HG03378 (cell line): Measurements from ENCODE around the gene CNTN4.
A peak's percentile ranks its signal among the peaks of the same experiment; 100 is the strongest.

Experiments
- ATAC-seq: cut with Tn5 transposase; IDR thresholded peaks from one replicate; pipeline ENCODE4 v1.9.1; 2021; ENCODE audit warnings: mild to moderate bottlenecking, moderate library complexity; ENCODE audit not compliant: unreplicated experiment

CNTN4 gene

DNA sequence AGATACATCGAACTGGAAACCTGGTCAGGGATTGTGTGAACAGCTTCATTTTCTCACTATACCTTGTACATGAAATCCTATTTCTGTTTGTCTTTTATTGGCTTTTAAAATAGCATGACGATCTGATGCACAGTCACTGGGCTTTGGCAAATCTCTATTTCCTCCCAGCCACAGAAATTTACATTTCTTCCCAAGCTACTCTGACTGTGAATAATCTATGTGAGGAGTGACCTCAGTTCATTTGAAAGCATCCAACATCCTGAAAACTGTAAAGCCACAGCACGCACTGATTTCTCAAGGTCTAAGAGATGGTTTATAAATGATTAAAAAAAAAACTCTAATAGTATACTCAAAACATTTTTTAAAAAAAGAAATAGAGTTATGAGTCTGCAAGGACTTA lies 561.2 kb downstream of the CNTN4 start:
- ATAC-seq: no peak

DNA sequence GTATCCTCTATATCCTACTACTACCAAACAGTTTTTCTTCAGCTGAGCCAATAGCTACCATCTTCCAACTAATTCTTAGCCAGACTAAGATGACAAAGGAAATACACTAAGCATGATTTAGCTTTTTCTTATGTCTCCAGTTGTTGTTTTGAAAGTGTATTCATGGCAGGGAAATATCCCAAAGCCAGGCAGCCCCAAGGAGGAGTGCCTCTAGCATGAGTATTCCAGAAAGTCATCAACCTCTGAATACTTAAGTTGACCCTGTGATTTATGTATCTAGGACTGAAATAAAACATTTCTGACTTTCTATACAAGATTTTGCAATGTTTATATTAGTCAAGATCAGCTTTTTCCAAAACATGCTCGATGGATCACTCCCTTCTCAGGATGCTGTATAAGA lies 562.4 kb downstream of the CNTN4 start:
- ATAC-seq: no peak

DNA sequence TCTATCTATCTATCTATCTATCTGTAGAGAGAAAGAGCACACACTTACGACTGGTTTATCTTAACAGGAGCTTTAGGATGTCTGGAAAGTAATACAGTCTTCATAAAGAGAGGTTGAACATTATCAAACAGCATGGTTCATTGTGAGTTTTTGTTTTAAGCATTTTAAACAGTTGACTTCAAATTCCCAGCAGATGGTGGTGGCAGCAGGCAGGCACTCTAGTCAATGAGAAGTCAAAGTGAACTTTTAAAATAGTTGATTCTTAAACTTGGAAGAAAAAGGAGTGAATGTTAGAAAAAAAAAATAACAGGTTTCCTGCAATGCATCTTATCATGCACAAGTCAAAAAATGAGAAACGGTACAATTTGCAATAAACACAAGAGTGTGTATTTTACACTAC lies 578.8 kb downstream of the CNTN4 start:
- ATAC-seq: no peak

DNA sequence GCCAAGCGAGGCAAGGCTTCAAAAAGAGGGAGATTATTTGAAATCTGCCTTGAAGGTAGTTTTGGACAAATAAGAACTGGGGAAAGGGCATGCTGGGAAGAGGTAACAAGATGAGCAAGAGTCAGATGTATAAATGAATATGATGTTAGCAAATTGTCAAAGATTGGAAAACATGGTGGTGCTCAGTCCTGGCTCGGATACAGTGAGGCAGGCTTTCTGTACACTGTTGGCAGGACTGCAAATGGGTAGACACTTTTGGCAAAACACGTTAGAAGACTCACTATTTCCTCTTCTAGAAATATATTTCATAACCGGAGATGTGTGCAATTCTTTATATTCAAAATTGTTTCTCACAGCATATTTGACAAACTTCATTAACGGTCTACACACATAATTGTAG lies 581.6 kb downstream of the CNTN4 start:
- no peak for ATAC-seq

DNA sequence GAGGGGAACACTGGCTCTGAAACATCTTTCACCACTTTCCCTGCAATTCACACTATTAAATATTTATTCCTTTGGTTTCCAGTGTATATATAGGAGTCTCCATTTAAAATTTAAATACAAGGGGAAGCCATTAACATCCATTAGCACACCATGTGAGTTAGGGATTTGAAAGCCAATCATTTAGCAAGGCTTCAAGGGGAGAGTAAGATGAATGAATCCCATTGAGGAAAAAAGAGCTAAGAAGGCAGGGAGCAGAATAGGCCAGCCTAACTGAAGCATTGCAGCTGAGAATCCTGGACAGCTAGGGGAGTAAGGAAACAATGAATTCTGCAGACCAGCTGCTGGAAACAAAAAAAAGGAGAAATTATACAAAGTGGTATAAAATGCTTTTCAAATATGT lies 585.4 kb downstream of the CNTN4 start:
- ATAC-seq: no peak

DNA sequence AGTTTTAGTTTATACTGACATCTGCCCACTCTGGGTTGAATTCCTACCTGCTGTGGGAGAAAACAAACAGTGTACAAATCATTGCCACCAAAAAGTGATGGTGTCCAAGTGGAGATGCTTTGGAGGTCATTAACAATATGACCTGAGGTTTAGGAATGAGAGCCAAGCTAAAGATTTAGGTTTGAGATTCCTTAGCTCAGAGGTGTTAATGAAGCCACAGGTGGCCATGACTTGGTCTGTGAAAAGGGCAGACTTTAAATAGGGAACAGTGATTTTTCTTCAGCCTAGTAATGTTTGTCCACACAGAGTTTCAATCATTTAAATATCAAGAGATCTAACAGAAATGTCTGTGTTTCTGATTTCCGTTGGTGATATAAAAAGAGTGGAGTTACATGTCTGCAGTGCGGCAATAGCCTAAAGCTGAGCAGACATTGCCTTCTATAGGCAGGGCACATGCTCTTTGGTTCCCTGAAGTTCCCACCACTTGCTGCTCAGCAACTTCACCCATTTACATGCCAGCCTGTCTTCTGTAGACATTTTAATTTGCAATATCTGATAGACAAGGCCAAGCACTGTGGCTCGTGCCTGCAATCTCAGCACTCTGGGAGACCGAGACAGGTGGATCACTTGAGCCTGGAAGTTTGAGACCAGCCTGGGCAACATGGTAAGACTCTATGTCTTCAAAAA lies 588.3 kb downstream of the CNTN4 start:
- no peak for ATAC-seq

DNA sequence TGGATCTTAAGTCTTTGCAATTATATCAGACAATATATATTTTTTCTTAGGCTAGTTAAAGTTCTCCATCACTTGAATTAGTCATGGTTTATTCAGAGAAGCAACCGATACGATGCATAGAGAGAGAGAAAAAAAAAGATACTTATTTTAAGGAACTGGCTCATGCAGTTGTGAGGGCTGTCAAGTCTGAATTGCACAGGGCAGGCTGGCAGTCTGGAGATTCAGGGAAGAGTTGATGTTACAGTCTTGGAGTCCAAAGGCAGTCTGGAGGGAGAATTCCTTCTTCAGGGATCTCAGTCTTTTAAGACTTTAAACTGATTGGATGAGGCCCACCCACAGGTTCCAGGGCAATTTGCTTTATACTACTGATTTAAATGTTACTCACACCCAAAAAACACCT lies 598.9 kb downstream of the CNTN4 start:
- no peak for ATAC-seq

DNA sequence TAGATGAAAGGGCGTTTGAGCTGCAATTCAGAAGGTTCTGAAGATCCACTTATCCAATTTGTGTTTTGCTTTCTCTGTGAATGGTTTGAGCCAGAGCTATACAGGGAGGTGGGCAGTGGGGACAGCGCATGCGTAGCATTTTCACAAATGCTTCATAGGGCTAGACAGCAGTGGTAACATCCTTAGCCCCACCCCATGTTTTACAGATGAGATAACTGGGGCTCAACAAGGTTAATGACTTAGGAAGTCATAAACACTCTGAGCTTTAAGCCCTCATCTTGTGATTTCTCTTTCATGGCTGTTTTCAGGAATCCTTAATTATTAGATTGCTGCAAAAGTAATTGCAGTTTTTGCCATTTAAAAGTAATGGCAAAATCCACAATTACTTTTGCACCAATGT lies 602.8 kb downstream of the CNTN4 start:
- no peak for ATAC-seq

DNA sequence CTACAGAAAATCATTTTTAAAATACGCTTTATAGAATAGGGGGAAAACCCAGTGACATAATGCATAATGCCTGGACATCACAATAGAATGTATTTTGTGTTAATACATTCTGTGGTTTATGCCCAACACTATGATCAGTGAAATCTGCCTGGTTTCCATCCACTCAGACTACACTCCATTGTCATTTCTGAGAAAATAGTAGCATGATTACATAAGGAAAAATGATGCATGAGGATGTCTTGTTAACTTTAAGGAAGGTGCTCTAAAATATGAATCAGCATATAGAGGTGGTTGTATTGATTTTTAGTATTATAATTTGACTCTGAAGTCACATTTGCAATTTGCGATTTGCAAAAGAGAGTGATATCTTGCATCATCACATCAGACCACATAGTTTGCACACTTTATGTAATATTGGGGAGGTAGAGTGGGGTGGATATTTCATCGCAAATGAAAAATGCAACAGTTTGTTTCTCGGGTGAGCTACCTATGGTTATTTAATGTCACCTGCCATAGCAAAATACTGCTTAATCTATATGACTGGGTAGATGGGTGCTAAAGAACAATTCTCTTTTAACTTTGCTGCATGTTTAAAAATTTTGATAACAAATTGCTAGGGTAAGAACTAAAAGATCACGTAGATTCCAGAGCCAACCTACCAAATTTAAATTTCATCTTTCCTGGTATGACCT lies 607.6 kb downstream of the CNTN4 start:
- ATAC-seq: no peak

DNA sequence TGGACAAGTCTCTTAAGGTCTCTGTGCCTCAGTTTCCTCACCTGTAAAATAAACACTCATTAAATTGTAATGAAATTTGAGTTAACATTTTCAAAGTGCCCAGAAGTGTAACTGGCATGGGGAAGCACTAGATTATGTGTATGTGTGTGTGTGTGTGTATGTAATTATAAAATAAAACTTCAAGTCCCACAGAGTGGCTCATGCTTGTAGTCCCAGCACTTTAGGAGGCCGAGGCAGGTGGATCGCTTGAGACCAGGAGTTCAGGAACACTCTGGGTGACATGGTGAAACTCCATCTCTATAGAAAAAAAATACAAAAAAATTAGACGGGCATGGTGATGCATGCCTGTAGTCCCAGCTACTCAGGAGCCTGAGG lies 608.2 kb downstream of the CNTN4 start:
- ATAC-seq: no peak

DNA sequence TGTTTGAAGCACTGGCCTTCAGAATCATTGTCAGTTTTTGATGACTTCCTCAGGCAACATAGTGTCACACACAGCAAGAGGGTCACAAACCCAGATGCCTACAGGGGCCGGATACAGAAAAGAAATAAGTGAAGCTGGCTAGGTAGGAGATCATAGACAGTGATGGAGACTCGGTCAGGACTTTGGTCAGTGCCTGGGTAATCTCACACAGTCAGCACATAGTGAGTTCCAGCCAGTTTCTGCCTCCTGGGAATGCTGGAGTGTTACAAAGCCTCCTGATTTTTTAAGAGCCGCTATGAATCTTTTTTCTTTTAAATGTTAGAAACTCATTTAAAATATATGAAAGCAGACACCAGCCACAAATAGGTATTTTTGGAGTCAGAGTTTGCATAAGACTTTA lies 612.4 kb downstream of the CNTN4 start:
- no peak for ATAC-seq

DNA sequence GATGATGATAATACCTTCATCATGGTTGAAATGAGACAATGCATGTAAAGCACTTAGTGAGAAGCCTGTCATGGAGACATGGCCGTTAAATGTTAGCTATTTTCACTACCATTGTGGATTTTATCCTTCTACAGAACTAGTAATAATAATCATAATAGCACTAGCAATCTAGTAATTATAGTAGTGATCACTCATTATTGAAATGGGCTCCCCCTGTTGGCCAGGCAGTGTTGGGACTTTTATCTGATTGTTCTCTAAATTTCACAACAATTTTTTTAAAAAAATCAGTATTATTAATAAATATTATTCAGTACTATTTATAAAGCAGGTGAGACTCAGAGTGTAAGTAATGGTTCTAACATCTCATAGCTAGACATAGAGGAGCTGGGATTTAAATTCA lies 615.3 kb downstream of the CNTN4 start:
- ATAC-seq: no peak

DNA sequence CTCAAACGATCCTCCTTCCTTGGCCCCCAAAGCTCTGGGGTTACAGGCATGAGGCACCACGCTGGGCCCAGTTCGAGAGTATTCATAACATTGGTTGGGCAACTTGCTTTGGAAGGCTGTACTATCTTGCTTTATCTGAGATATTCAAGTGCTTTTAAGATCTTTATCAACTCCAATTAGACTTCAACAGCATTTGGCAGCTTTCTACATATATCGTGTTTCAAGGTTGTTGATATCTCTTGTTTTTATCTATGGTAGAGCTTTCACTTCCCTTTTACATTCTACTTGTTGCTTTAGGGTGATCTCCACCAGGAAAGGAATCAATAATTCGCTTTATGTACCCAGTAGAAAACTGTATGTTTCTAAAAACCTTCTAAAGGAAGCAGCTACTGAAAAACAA lies 616.2 kb downstream of the CNTN4 start:
- no peak for ATAC-seq

DNA sequence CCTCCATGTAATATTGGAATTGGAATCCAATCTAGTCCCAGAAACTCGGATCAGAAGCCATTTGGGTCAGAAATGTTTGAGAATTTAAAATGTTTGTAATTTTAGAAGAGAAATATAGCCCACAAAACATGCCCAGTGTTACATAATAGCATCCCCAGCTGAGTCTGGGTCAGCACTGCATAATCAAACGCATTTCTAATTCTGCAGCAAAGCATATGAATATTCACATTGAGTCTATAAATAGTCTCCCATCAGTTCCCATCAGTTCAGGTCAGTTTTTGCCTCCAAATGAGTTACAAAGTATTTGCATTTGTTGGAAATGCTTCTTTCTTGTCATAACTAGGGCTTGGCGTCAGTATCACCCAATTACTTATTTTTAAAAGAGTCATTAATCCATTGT lies 628.4 kb downstream of the CNTN4 start:
- ATAC-seq: no peak

DNA sequence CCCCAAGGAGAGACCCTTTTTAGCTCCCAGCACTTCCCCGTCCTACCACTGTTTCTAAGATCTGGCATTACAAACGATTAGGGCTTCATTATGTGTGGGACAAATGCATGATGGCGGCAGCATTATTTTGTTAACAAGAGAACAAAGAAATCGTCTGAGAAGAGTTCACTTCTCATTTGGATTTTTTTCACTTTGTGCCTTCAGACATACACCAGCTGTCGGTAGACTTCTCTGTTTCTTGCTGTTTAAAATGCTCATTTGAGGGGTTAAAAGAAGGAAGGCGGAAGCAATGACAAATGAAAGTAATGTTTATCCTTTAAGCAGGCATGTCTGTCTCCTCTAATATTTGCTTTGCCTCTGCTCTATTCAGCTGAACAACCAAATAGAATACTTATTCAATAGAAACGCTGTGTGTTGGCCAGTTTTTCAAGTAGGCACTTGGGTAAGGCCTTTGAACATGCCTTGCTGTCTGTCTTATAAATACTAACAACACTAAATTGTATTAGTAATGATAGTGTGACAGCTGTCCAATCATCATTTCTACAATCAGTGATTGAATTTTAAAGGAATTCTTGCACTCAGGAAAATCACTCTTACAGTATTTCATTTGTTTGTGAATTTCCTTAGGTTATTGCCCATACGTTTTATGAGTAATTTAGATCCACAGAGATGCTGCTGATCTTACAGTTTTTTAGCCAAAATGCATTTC lies 629.1 kb downstream of the CNTN4 start:
- no peak for ATAC-seq

DNA sequence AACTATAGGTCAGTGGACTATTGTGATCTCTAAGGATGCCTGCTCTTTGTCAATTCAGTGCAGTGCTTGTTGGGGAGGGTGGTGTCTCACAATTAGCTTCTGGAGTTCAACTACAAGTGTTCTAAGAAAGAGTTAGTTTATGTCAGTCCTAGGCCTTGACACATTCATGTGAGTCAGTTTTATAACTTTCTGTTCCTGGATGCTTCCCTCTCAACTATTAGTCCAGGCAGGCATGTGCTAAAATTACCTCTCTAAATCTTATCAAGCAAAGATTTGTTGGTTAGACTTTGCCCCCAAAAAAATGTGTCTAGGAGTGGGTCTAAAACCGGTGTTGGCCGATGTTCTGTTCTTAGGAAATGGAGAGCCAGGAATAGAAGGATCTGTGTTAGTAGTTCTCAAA lies 633.2 kb downstream of the CNTN4 start:
- ATAC-seq: no peak

DNA sequence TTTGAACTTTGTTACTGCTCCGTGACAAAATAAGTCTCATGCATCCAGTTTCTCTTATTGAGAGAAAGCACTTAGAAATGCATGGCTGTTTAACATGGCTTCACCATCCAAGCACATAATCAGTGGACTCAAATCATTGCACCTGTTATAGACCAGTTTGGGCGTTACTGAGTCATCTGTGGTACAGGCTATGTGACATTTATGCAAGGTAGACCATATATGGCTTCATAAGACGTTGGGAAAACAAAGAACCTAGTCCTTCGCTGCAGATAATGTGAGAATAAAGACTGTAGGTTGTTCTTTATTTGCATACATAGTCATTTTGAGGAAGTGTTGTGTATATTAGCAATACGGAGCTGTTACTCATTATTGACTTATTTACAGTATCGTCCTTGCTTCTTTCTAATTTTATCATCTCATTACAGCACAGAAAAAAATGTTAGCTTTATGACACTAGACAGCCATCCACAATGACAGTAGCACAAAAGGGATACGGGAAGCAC lies 636.8 kb downstream of the CNTN4 start:
- ATAC-seq: no peak

DNA sequence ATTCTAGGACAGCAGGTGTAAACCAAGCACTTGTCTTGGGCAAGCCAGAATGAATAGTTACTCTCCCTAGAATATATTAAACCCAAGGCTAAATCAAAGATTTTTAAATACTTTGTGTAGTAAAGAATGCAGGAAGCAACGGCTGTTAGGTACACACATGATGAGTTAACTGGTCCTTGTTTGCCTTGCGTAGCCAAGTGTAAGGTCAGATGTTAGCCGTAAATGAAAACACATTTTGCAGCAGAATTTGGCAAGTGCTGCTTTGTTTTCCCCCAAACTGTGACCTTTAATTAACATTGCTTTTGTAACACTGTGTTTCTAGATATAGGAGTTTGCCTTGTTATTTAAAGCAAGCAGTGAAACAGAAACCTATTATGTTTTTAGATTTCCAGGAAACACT lies 642.9 kb downstream of the CNTN4 start:
- ATAC-seq: no peak

DNA sequence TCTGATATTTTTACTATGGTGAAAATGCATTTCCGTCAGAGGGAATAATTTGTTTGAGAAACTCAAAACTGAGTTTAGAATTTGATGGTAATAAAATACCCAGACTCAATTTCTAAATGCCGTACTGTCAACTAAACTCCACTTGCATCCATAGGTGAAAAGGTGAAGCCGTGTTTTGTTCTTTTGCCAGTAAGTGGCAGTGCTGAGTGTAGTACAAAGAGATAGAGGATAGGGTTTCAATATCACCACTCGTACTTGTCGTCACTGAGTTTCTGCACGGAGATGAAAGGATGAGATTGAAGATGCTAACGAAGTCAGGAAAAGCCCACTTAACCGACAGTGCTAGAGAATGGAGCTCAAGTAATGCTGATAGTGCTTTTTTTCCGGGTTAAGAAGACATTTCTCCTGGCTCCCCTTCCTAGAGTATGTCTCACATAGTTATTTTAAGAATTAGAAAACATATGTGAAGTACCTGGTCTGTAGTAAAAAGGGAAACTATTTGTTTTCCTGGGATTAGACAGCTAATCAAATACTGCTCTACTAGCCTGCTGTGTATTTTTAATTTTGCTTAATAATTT lies 666.4 kb downstream of the CNTN4 start:
- no peak for ATAC-seq

DNA sequence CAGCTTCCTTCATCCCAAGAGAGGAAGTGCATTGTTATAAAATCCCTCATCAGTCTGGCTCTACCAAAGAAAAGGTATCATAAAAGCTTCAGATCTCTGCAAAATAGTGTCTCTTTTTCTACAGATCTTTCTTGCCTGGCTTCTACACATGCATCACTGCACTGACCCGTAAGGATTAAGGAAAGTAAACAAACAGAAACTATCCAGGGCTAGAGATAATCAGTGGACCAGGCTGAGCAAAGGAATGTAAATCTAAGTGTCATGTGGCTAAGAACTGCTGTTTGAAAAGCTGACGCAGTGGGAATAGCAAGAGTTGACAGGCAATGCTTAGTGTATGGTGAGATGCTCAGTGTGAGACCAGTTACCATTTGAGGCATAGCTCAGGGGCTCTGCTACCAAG lies 671.8 kb downstream of the CNTN4 start:
- no peak for ATAC-seq

DNA sequence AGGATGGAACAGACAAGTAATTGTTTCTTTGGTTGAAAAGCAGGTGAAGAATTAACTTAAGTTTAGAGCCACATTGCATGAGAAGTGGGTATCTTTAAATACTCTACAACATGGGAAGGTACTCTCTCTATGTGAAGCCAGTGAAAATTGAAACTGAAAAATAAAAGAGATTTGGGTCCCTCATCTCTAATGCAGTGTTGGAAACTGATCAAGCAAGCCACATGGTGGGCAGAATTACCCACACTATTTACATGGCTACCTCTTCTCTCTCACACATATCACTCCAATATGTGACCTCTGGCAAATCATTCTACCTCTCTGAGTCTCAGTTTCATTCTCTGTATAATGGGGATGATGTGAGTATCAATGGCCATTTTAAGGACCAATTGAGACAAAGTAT lies 672.5 kb downstream of the CNTN4 start:
- ATAC-seq: peak; percentile 62

DNA sequence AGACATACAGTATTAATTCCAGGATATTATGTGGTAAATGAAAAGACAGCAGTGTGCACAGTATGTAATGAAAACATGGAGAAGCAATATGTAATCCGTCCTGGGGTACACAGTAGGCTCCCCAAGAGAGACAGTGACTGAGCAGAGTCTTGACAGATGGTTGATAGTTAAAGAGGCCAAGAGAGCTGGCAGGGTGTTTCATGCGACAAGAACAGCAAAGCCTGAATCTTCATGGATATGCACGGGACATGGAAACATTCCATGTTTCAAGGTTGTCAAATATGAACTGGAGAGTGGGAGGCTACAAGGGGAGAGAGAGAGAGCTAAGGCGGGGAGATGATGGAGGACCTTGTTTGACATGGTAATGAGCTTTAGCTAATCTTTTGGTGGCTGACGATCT lies 673.1 kb downstream of the CNTN4 start:
- ATAC-seq: no peak
